Epidermal melanocyte (primary cell): ENCODE results near the gene TPP2.

Source experiments
- DNase-seq: peaks from one replicate; pipeline ENCODE4 v3.0.0; 2011; ENCODE audit warnings: low spot score; ENCODE audit not compliant: insufficient read length

The TPP2 gene

GRCh38 chr13:102597029-102597961, 509 bp downstream of the TPP2 start:
- no peak for DNase-seq

GRCh38 chr13:102598061-102598460, 1.3 kb downstream of the TPP2 start:
- no peak for DNase-seq

- no peak for DNase-seq
Observed at GRCh38 chr13:102599426-102600012, 2.7 kb downstream of the TPP2 start.

- DNase-seq, result no peak
Observed at GRCh38 chr13:102606537-102607309, 9.9 kb downstream of the TPP2 start.

- no peak for DNase-seq
Observed at GRCh38 chr13:102608974-102609373, 12.2 kb downstream of the TPP2 start.

GRCh38 chr13:102609696-102610095, 12.9 kb downstream of the TPP2 start:
- DNase-seq, result no peak

- DNase-seq, result no peak
Observed at GRCh38 chr13:102610296-102610895, 13.6 kb downstream of the TPP2 start.

- no peak for DNase-seq
Observed at GRCh38 chr13:102617697-102618350, 21.0 kb downstream of the TPP2 start.

- DNase-seq, result no peak
Observed at GRCh38 chr13:102620516-102620915, 23.7 kb downstream of the TPP2 start.

GRCh38 chr13:102626928-102627327, 30.1 kb downstream of the TPP2 start:
- DNase-seq, result no peak

- DNase-seq, result no peak
Observed at GRCh38 chr13:102628559-102628958, 31.8 kb downstream of the TPP2 start.

- no peak for DNase-seq
Observed at GRCh38 chr13:102631198-102631597, 34.4 kb downstream of the TPP2 start.

GRCh38 chr13:102638741-102639140, 42.0 kb downstream of the TPP2 start:
- DNase-seq, result no peak

- DNase-seq, result no peak
Observed at GRCh38 chr13:102642029-102642428, 45.2 kb downstream of the TPP2 start.

GRCh38 chr13:102642475-102642874, 45.7 kb downstream of the TPP2 start:
- DNase-seq, result no peak

- no peak for DNase-seq
Observed at GRCh38 chr13:102643656-102644055, 46.9 kb downstream of the TPP2 start.

- DNase-seq, result no peak
Observed at GRCh38 chr13:102645701-102646100, 48.9 kb downstream of the TPP2 start.

GRCh38 chr13:102648046-102648445, 51.3 kb downstream of the TPP2 start:
- DNase-seq, result no peak

GRCh38 chr13:102650444-102650843, 53.7 kb downstream of the TPP2 start:
- DNase-seq, result no peak

GRCh38 chr13:102651392-102651791, 54.6 kb downstream of the TPP2 start:
- DNase-seq, result no peak

- DNase-seq, result no peak
Observed at GRCh38 chr13:102651892-102652291, 55.1 kb downstream of the TPP2 start.
